AG08396 (cell line): Measurements from ENCODE around the gene HLA-E.
A peak's percentile ranks its signal among the peaks of the same experiment; 100 is the strongest.
"Not testable (repeated sequence)": the region's sequence is repeated elsewhere in the genome, so short reads cannot be mapped to it uniquely, and the experiment has no call there.

ENCODE experiments used
- DNase-seq: peaks from one replicate; pipeline ENCODE4 v3.0.0; 2012; ENCODE audit warnings: low spot score, mixed read lengths

HLA-E gene

DNA sequence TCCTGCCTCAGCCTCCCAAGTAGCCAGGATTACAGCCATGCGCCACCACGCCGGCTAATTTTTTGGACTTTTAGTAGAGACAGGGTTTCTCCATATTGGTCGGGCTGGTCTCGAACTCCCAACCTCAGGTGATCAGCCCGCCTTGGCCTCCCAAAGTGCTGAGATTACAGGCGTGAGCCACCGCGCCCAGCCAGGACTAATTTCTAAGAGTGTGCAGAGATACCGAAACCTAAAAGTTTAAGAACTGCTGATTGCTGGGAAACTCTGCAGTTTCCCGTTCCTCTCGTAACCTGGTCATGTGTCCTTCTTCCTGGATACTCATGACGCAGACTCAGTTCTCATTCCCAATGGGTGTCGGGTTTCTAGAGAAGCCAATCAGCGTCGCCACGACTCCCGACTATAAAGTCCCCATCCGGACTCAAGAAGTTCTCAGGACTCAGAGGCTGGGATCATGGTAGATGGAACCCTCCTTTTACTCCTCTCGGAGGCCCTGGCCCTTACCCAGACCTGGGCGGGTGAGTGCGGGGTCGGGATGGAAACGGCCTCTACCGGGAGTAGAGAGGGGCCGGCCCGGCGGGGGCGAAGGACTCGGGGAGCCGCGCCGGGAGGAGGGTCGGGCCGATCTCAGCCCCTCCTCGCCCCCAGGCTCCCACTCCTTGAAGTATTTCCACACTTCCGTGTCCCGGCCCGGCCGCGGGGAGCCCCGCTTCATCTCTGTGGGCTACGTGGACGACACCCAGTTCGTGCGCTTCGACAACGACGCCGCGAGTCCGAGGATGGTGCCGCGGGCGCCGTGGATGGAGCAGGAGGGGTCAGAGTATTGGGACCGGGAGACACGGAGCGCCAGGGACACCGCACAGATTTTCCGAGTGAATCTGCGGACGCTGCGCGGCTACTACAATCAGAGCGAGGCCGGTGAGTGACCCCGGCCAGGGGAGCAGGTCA is at the start of gene HLA-E:
Gene HLA-E, plus strand, starts transcription at position 429 of the 945 bp plus-strand sequence. Its CDS starts 23 bp downstream, at position 452.
- peak; percentile 93 for DNase-seq

DNA sequence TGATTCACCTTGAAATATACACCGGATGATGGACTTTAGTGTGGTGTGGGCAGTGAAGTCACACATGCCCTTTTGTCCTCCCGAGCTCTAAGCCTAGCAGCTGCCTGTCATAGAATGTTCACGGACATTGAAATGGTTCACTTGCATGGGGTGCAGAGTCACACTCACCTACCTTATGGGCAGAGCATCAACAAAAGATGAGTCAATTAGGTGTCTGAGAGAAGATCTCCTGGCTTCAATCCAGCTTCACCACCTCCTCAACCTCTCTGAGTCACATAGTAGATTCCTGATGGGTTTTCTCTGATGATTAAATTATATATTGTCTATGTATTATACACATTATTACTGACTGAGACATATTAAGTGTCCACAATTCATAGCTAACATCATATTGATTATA is 48.1 kb upstream of the HLA-E start:
- DNase-seq = no peak

DNA sequence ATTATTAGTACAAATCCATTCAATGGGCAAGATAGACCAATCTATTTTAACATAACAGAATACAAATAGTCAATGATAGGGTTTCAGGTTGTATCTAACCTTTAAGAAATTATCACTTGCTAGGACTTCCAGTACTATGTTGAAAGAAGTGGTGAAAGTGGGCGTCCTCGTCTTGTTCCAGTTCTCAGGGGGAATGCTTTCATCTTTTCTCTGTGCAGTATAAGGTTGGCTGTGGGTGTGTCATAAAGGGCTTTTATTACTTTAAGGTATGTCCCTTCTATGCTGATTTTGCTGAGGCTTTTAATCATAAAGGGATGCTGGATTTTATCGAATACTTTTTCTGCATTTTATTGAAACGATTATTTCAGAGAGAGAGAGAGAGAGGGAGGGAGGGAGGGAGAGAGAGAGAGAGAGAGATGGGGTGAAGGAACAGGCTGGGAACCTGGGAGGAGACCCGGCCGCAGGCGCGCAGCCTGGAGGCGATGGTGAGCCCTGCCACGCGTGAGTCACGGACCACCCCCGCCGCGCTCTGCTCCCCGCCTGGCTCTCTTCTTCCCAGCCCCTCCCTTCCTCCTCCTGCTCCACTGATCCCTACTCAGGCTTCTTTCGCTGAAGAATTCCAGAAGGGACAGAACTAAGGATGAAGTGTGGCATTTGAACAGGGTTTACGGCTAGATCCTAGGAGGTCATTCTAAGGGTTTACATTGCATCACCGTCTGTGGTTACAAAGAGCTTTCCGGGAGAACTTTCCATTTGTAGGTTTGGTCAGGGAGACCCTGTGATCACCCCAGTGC is 45.5 kb upstream of the HLA-E start:
- no peak for DNase-seq

DNA sequence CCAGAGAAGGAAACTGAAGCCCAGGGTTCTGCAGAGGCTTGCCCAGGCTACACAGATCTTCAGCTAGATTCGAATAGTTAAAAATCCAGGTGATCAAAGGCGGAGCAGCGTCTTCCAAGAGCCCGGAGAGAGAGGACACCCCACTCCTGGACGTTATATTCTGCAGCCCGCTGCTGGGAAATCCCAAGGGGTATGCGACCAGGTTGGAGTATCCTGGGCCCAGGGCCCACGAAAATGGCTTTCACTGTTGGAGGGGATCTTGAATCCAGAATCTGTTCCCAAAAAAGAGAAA is 44.9 kb upstream of the HLA-E start:
- DNase-seq = no peak

DNA sequence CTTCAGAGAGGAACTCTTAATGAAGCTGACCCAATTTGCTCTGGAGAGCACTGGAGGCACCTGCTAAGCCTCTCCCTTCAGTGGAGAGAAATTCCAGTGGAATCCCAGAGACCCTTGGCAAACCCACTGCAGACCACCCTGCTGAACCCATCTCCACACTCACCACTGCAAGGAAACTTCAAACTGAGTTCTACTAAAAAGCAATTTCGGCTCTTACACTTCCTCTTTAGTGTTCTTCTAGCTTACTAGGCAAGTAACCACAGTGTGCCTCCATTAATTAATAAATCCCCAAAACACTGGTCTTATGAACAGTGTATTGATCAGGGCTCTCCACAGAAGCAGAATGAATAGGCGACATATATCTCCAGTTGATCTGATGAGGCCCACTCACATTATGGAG is 43.0 kb upstream of the HLA-E start:
- DNase-seq = no peak

DNA sequence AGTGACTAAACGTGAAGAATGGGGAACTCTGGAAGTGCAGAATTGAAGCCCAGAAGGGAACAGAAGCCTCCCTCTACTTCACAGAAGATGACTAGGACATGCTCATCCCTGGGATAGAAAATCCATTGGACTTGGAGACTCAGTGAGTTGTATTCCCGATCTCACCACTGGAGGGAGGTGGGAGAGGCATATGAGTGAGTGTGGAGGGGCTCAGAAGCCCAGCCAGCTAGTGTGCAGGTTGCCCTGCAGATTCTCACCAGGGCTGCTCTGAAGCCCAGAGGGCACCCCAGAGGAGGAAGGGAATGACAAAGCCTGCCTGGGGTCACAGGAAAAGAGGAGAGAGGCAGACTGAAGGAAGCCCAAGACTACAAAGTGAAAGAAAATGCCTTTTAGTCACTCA is 42.1 kb upstream of the HLA-E start:
- no peak for DNase-seq

DNA sequence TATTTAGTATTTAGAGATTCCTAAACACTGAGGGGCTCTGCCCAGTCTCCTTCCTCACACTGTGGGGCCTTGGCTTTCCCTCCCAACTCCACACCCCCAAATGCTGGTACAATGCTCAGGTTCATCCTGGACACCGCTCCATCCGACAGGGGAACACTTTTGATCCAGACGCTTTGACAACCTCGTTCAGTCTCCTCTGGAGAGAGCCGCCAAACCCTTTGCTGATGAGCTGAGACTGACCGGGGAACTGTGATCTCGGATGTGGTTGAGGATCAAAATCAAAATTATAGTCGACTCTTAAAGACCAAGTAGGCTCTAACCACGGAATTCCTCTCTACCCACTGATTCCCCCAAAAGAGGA is 38.8 kb upstream of the HLA-E start:
- no peak for DNase-seq

DNA sequence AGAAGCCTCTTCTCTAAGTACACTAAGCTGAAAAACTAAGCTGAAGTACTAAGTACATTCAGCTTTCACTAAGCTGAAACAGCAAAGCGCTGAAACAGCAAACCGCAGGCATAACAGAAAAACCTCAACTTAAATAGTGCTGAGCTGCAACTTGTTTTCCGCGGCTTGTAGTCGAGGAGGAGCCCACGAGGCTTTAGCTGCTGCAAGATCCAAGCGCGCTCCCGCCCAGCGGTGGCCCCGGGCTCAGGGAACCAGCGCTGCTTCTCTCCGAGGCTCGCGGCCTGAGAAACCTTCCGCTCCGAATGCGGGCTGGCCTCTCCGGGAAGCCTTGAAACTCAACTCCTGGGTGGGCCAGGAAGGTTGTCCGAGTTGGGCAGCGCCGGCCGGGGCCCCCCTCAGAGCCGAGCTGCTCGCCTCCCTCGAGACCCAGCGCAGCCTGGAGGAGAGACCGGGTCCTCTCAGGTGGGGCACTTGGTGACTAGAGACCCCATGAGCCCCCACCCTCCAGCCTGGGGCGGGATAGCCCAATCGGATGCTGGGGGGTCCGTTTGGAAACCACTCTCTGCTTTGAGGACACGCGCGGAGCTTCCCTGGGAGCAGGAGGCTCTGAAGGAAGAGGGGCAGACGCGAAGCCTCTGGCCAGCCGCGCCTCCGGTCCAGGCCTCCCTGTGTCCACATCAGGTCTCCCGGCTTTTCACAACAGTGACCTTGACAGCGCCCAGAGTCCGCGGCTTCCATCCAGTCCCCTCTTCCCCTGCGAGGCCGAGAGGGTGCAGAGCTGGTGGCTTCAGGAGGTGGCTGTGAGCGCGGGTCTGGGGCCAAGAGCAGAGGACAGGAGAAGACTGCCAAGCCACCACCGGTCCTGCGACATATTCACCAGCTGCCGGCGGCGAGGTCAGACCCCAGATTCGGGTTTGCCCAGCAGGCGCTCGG is 38.1 kb upstream of the HLA-E start:
- peak; percentile 74 for DNase-seq

DNA sequence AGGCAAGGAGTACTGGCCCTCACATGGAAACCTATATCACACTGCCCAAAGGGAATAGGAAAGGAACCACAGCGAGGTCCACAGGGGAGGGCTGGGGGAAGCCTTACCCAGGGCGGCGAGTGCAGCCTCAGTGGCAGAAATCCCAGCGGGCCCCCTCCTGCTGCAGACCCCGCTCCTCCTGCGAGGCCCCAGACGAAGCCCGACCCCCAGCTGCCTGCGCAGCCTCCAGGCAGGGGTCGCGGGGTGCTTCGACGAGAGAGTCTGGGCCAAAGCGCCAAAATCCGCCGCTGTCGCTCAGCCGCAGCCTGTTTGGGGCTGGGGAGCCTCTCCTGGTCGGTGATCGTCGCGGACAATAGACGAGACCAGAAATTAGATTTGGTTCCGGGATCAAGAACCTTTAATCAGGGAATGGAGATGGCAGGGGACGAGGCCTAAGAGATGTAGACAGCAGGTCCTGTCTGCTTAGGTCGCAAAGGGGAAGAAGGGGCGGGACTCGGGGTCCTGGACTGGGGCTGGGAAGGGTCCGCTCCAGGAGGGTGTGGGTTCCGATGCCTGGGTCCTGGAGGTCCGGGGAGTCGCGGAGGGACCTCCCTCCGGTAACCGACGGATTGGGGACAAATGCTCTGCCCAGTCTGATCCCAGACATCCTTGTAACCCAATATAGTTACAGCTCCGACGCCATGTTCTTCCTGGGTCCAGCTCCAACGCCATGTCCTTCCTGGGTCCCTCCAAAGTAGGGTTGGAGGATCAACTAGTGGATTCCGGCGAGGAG is 36.4 kb upstream of the HLA-E start:
- DNase-seq = no peak

DNA sequence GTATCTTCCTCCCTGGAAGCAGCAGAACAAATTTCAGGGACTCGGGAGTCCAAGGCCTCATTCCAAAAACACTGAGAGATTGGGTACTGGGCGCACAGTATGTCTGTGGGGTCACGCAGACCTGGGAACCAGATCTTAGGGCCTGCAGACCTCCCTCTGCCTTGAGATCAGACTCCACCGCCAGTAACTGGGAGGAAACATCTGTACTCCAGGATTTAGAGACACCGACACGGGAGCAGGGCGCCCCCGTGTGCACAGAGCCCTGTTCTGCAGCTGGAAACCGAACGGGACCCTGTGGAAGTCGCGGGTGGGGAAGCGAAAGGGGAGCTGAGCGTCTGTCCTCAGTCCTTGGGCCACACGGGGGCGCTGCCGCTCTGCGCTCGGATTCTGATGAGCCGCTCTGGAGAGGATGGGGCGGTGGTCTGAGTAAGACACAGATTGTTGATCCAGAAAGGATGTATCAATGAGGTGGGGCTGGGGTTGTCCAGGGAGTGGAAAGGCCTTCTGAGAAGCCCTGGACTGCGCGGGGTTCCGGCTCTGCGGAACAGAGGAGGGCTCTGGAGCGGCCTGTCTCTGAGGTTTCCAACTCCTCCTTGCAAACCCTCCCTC is 35.7 kb upstream of the HLA-E start:
- peak; percentile 97 for DNase-seq

DNA sequence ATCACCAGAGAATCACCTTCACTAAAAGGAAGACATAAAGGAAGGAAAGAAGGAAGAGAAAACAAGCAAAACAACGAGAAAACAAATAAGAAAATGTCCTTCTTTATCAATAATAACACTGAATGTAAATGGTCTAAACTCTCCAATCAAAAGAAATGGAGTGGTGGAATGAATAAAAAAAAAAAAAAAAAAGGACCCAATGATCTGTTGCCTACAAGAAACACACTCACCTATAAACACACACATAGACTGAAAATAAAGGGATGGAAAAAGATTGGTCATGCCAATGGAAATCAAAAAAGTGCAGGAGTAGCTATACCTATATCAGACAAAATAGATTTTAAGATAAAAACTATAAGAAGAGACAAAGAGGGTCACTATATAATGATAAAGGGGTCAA is 30.2 kb upstream of the HLA-E start:
- DNase-seq = no peak

DNA sequence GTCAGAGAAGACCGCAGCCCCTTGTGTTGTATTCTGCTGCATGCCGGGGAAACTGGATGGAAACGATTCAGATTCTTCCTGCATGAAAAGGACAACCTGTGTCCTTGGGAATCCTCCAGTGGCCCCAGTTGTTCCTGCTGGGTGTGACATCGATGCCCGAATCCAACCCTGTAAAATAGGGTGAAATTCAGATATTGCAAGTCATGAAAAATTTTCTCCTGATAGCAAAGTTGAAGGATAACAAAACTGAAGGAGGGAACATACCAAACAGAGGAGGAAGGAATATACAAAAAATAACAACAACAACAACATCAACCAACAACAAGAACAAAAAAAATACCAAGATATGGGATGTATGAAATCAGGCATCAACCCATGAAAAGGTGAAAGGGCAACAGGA is 28.3 kb upstream of the HLA-E start:
- no peak for DNase-seq

DNA sequence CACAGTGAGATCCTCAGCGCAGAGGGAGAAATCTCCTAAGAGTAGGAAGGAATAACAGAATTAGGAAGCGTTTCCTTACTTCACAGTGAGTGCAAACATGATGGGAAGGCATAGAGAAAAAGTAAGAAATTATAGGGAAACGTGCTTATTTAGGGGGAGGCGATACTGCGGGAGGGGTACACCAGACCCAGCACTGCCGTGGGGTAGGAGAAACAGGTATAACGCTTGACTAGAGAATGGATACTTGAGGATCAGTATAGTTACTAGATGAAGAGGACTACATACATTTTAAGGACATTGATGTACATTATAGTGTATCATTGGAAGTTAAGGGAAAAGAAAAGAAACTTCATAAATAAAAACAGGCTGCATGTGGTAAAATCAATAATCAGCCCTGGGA is 26.8 kb upstream of the HLA-E start:
- DNase-seq = no peak

DNA sequence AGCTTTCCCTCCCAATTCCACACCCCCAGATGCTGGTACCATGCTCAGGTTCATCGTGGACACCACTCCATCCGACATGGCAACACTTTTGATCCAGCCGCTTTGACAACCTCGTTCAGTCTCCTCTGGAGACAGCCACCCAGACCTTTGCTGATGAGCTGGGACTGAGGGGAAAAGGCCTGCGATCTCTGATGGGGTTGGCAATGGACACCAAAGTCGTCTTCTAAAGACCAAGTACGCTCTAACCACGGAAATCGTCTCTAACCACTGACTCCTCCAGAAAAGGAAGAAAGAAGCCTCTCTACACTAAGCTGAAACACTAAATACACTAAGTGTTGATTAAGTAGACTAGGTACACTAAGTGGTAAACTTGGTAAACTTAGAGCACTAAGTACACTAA is 26.1 kb upstream of the HLA-E start:
- no peak for DNase-seq

DNA sequence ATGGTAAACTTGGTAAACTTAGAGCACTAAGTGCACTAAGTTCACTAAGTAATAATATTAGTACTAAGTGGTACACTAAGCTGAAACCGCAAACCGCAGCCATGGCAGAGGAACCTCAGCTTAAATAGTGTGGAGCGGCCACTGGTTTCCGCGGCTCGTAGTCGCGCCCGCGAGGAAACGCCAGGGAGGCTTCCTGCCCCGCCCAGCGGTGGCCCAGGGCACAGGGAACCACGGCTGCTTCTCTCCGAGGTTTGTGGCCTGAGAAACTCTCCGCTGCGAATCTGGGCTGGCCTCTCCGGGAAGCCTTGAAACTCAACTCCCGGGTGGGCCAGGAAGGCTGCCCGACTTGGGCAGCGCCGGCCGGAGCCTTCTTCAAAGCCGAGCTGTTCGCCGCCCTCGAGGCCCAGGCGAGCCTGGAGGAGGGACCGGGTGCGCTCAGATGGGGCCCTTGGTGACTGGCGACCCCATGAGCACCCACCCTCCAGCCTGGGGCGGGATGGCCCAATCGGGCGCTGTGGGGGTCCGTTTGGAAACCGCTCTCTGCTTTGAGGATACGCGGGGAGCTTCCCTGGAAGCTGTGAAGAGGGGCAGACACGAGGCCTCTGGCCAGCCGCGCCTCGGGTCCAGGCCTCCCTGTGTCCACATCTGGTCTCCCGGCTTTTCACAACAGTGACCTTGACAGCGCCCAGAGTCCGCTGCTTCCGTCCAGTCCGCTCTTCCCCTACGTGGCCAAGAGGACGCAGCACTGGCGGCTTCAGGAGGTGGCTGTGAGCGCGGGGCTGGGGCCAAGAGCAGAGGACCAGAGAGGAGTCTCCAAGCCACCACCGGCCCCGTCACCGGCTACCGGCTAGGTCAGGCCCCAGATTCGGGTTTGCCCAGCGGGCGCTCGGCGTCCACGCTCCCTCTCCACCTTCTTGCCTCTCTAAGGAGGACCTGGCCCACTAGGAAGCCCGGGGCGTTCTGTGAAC is 25.4 kb upstream of the HLA-E start:
- peak; percentile 55 for DNase-seq

DNA sequence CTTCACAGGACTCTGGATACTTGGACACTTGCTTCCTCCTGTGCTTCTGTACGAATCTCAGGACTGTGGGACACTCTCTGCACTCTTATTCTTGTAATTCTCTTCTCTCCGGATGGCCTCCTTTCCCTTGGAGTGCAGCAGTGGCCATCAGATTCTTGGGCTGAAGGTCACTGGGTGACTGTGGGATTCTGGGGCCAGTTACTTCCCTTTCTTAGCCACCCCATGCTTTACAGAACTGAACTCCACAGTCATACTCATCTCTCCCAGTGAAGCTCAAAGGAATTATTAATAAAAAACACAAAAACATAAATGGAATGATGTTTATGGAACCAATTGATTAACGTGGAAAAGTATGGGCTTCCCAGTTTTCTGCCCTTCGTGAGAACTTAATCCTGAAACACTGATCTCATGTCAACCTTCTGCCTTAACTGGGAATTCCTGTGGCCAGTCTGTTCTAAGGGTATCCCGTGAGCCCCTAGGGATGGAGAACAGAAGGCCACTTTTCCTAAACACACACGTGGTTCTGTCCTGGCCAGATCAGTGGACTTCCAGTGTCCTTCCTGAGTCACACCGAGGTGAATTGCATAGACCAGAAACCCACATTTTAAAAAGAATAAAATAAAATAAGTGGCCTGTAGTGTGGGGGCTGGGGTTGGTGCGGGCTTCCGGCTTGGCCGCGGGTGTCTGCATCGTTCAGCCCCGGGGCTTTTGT is 23.6 kb upstream of the HLA-E start:
- no peak for DNase-seq

DNA sequence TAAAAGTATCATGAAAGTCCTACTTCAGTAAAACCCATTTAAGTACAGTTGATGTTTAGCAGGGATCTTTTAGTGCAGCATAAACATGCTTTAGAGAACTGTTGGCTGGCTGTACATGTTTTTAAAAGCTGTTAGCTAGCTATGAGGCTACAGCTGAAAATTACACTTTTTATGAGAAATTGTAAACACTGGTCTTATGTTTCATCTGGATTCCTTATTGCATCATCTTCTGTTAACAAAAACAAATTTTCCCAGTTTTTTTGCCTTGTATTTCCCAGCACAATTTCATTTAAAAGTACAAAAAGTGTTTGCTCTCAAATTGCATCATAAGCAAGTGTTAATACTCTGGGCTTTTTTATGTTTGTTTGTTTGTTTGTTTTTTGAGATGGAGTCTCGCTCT is 18.3 kb upstream of the HLA-E start:
- DNase-seq = no peak

DNA sequence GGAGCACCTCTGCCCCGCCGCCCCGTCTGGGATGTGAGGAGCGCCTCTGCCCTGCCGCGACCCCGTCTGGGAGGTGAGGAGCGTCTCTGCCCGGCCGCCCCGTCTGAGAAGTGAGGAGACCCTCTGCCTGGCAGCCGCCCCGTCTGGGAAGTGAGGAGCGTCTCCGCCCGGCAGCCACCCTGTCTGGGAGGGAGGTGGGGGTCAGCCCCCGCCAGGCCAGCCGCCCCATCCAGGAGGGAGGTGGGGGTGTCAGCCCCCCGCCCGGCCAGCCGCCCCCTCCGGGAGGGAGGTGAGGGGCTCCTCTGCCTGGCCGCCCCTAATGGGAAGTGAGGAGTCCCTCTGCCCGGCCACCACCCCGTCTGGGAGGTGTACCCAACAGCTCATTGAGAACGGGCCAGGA is 14.2 kb upstream of the HLA-E start:
- DNase-seq = not testable (repeated sequence)

DNA sequence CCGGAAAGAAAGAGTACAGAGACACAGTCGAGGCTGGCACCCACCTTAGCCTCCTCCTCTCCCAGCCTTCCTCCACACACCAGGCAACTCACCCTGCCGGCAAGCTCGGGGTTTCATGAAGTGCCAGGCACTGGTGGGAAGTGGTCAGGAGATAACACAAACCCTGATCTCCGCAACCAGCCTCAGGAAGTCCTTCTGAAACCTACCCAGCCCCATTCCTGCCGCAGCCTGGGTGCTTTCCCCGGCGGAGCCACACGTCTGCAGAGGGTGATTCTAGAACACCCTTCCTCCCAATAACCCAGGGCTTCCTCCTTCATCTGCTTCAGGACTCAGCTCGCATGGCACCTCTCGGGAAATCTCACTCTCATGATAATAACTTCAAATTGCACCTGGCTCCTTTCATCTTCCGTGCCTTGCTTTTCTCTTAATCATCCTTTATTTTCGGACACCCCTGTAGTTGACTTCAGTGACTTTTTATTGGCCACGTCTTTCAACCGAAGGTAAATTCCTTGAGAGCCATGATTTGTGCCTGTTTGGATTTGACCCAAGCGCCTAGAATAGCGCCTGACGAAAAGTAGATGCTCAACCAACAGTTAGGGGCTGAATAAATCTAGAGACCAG is 8.7 kb upstream of the HLA-E start:
- DNase-seq = no peak
